Measurements from ENCODE around the gene CITED2. TPM values are rescaled to one million over a fixed set of nuclear protein-coding genes. Genes with fewer than 3 reads are reported as not detected.

The CITED2 gene
- total RNA-seq, 1 experiment from 2014 or later, result 82.3 TPM

GRCh38 chr6:139334806-139335446, 39.5 kb downstream of the CITED2 start:
- peak; percentile 73 for DNase-seq (ENCODE audit: low read depth)

DNA sequence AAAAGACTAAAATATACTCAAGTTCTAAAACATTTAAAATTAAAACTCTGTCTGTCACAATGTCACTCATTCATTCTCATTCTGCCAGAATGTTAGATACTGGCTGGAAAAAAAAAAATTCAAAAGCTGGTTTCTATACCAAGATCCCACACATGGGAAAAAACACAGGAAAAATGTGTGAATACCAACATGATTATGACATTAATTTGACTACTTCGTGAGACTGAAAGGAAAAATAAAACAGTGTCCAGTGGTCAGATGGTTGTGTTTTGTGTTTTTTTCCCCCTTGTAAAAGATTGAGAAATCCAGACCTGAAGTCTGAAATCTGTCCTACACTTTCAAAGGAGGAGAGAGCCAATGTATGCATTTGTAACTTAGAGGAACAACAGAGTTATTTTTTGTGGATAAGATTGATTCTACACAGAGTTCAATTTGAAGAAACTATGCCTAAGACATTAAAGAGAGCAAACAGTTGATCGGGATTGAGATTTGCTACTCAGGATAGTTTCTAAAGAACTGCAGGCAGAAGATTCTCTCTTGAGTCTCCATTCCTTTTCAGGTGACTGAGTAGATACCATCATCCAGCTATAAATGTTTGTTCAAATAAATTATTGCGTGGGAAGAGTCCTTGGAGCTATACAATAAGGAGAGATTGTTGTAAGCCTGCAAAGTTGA, 43.5 kb downstream of the CITED2 start:
- no peak for DNase-seq (ENCODE audit: low read depth)

- DNase-seq (ENCODE audit: low read depth), result no peak
Measured at GRCh38 chr6:139330306-139330705, 44.1 kb downstream of the CITED2 start.

- DNase-seq (ENCODE audit: low read depth), result no peak
Measured at GRCh38 chr6:139329224-139329623, 45.2 kb downstream of the CITED2 start.

DNA sequence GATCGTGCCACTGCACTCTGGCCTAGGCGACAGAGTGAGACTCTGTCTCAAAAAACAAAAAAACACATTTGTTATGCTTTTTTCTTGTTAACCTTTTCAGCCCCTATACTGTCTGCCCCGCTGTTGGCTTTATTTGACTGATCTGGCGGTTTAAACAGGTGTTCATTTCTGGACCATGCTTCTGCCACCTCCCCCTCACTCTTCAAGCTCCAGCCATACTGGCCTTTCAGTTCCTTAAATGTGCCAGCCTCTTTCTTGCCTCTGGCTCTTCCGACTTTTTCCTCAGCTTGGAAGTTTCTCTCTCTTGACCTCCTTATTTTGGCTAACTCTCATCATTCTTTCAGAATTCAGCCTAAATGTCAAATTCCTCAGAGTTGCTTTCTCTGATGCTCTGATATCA, 47.4 kb downstream of the CITED2 start:
- no peak for DNase-seq (ENCODE audit: low read depth)

- no peak for DNase-seq (ENCODE audit: low read depth)
Measured at GRCh38 chr6:139325686-139326085, 48.8 kb downstream of the CITED2 start.

GRCh38 chr6:139325125-139325524, 49.3 kb downstream of the CITED2 start:
- no peak for DNase-seq (ENCODE audit: low read depth)

DNA sequence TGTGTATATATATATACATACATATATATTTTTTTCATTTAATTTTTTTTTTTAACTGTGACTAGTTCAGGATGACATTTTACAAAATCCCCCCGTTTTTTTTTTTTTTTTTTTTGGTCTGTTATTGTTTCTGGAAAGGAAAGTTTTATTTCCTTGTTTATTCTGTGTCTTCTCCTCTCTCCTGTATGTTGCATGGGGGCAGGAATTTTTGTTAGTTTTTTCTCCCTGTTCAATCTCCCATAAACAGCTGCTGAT, 50.2 kb downstream of the CITED2 start:
- no peak for DNase-seq (ENCODE audit: low read depth)

- DNase-seq (ENCODE audit: low read depth), result peak; percentile 73
Measured at GRCh38 chr6:139323511-139324300, 50.7 kb downstream of the CITED2 start.

Other genes starting within 250 kb of the CITED2 start
- gene HECA, start 239.6 kb downstream of the CITED2 start, total RNA-seq (2014; rRNA removed; shearing (Covaris generic)), result 6.3 and 7.4 TPM in 2 replicates
- 0.07 and 0.40 TPM in 2 replicates for gene TXLNB, start 82.7 kb downstream of the CITED2 start, total RNA-seq (2014; rRNA removed; shearing (Covaris generic))

Measured in HT1080 (cell line).